GM10248 (cell line): ENCODE measurements around the gene LAMB4.

ENCODE experiments used
- CTCF ChIA-PET: fragments of 300-600 bp; sonication (Branson Sonifier 250); formaldehyde crosslinking; extraction: SDS; loops from one replicate; lab custom pipeline; 2021; ENCODE audit warnings: antibody characterized with exemption; lab: Yijun Ruan, JAX
- POLR2A ChIA-PET: fragments of 350-650 bp; sonication (Branson Sonifier 250); formaldehyde crosslinking; extraction: SDS; loops from one replicate; lab custom pipeline; 2020; ENCODE audit warnings: antibody characterized with exemption; lab: Yijun Ruan, JAX
- DNase-seq: peaks from one replicate; pipeline ENCODE4 v3.0.0; 2012; ENCODE audit errors: extremely low spot score
- CTCF ChIP-seq: IDR thresholded peaks from 2 replicates; pipeline ENCODE4 v1.5.1; 2012; ENCODE audit warnings: mild to moderate bottlenecking, low read depth; ENCODE audit errors: extremely low read depth, missing control alignments, control extremely low read depth

LAMB4 gene

DNA sequence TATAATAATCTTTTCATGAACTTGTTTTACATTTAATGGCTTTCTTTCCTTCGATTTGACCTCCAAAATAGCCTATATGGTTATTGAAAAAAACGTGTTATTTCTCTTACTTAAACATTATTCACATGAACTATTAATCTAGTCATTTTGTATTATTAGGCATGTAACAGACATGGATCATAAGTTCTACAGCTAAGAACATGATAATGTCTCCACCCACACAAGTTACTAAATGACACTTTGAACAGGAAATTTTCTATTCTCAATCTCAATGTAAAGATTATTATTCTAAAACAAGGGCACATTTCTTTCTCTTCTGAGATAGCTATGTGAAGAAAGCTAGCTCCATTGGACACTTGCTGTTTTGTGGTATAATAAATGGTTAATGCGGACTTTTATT lies 10.0 kb downstream of the LAMB4 start:
- POLR2A ChIA-PET, result interaction anchor here (1.0 kb wide), 1 partner anchor 15 kb away, joined by 3 read pairs; no protein-coding TSS in a partner anchor

DNA sequence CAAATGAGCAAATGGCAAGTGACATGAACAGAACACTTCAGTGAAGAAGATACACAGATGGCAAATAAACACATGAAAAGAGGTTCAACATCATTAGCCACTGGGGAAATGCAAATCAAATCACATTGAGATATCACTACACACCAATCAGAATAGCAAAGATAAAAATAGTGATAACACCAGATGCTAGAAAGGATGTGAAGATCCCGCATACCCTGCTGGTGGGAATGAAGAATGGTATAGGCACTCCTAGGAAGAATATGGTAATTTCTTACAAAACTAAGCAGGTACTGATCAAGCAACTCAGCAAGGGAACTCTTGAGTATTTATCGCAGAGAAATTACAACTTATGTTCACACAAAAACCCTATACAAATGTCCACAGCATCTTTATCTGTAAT lies 11.2 kb downstream of the LAMB4 start:
- no peak for TF ChIP-seq CTCF
- DNase-seq, result no peak

More for the DNA sequence above, 10.0 kb downstream of the LAMB4 start:
- DNase-seq, result no peak
- CTCF ChIA-PET, result interaction anchor here (0.7 to 4.0 kb wide), 8 partner anchors 9 to 29 kb away, joined by 3 to 41 read pairs (median 4); partner anchors contain the start of gene LAMB4
- no peak for TF ChIP-seq CTCF

GRCh38 chr7:108114117-108114841 lies 15.9 kb downstream of the LAMB4 start:
- POLR2A ChIA-PET, result no interaction called here
- no peak for DNase-seq
- CTCF ChIA-PET, result interaction anchor here (1.1 to 3.2 kb wide), 21 partner anchors 8 to 385 kb away, joined by 3 to 110 read pairs (median 5); partner anchors contain the start of gene LAMB4
- peak; percentile 82 for TF ChIP-seq CTCF

More for the DNA sequence above, 11.2 kb downstream of the LAMB4 start:
- ChIA-PET POLR2A (no interaction called here), CTCF (interaction anchor here (1.2 to 4.3 kb wide), 3 partner anchors 9 to 27 kb away, joined by 3 to 49 read pairs (median 5); no protein-coding TSS in a partner anchor)

- ChIA-PET POLR2A (no interaction called here), CTCF (interaction anchor here (1.0 to 3.2 kb wide), 12 partner anchors 8 to 386 kb away, joined by 3 to 110 read pairs (median 10); partner anchors contain the start of gene LAMB4)
- TF ChIP-seq CTCF, result no peak
- DNase-seq, result no peak
Observed at GRCh38 chr7:108112683-108113082, 17.5 kb downstream of the LAMB4 start.

DNA sequence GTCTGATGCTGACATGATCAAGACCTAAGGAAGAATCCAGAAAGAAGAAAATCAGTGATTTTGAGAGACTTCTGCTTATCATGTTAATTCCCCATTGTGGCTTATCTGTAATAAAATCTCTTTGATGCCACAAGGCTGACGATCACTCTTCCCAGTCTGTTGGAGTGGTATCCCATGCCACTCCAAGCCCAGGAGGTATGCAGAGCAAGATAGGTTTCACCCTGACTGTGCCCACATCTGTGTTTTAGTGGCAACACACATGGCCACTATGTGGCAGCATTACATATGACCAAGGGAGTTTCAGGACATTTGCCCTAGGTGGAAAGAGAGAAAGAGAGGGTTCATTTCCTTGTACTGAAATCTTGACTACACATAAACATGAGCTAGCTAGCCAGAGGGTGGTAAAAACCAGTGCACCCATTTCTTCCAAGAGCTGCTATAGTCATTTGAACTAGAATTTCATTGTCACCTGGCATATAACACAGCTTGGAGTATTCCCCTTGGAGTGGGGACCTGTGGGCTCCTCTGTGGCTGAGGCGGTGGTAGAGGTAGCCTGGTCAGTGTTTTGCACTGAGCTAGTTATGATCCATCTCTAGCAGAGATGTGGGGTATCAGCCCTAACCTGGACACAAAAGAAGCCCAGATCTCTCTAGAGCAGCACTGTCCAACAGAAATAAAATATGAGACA lies 20.8 kb downstream of the LAMB4 start:
- ChIA-PET POLR2A (no interaction called here), CTCF (interaction anchor here (0.8 to 6.2 kb wide), 13 partner anchors 9 to 388 kb away, joined by 3 to 67 read pairs (median 5); no protein-coding TSS in a partner anchor)
- TF ChIP-seq CTCF, result peak; percentile 59
- peak; percentile 32 for DNase-seq

DNA sequence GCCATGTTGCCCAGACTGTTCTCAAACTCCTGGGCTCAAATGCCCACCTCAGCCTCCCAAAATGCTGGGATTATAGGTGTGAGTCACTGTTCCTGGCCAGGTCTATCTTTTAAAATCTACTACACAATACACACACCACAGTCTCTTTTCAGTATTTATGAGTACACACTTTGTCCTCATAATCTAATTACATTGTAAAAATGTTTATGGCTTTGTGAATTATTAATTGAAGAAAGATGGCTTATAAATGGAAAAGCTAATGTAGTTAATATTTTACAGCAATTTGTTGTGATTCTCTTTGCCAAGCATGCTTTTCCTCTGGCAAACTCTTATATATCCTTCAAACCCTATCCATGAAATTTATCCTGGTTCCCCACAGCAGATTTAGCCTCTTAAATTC lies 22.0 kb downstream of the LAMB4 start:
- no peak for DNase-seq
- TF ChIP-seq CTCF, result no peak
- CTCF ChIA-PET, result interaction anchor here (1.8 to 6.2 kb wide), 2 partner anchors 21 to 38 kb away, joined by 5 to 67 read pairs; no protein-coding TSS in a partner anchor
- POLR2A ChIA-PET, result no interaction called here
